Measurements from ENCODE around the gene OBI1.

DNA sequence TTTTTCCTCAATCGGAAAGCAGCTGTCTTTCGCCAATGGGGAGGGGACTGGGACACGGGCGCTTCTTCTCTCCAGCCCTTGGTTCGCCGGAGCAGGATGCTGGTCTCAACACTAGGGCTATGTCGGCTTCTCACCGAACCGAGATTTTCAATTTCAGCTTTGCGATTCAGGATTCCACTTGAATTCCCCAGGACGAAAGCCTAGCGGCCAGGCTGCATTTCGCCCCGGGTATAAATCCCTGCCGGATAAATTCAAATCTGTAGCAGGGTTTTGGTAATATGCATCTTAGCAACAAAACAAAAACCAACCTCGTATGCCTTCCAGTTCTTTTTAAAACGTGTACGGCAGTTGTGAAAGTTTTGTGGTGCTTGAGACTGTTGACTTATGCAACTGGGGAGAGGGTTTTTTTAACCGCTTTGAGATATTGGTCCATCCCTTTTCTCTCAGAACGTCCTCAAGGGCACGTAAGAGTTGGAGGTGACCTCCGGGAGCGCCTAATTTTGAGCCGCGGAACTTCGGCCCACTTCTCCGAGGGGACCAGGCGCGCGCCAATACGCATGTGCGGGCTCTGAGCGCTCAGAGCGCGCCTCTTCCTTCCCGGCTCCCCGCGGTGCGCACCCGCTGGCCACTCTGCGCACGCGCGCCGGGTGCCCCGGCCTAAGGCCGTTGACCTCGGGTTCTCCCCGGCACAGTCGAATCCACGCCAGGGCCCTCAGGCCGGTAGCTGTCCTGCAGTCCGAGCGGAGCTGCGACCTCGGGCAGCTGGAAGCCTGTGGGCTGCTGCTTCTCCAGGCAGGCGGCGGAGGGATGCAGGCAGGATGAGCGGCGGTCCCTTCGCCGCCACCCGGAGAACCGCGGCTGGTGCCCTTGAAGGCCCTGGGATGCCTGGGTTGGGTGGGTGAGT is 63.2 kb downstream of the OBI1 start:
- no peak for TF ChIP-seq EP300 (IDR thresholded peaks at IDR 0.05; ENCODE audit: low read length)
- TF ChIP-seq, protein P1, sequence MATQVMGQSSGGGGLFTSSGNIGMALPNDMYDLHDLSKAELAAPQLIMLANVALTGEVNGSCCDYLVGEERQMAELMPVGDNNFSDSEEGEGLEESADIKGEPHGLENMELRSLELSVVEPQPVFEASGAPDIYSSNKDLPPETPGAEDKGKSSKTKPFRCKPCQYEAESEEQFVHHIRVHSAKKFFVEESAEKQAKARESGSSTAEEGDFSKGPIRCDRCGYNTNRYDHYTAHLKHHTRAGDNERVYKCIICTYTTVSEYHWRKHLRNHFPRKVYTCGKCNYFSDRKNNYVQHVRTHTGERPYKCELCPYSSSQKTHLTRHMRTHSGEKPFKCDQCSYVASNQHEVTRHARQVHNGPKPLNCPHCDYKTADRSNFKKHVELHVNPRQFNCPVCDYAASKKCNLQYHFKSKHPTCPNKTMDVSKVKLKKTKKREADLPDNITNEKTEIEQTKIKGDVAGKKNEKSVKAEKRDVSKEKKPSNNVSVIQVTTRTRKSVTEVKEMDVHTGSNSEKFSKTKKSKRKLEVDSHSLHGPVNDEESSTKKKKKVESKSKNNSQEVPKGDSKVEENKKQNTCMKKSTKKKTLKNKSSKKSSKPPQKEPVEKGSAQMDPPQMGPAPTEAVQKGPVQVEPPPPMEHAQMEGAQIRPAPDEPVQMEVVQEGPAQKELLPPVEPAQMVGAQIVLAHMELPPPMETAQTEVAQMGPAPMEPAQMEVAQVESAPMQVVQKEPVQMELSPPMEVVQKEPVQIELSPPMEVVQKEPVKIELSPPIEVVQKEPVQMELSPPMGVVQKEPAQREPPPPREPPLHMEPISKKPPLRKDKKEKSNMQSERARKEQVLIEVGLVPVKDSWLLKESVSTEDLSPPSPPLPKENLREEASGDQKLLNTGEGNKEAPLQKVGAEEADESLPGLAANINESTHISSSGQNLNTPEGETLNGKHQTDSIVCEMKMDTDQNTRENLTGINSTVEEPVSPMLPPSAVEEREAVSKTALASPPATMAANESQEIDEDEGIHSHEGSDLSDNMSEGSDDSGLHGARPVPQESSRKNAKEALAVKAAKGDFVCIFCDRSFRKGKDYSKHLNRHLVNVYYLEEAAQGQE (IDR thresholded peaks at IDR 0.05; ENCODE audit: borderline replicate concordance), result no peak
- TF ChIP-seq, protein P1 (CRISPR knock-in tag; IDR thresholded peaks at IDR 0.05; ENCODE audit: low read depth), result no peak
- TF ChIP-seq POLR2B (IDR thresholded peaks at IDR 0.05; ENCODE audit: low read depth, partially characterized antibody), result no peak
- TF ChIP-seq, protein P2, sequence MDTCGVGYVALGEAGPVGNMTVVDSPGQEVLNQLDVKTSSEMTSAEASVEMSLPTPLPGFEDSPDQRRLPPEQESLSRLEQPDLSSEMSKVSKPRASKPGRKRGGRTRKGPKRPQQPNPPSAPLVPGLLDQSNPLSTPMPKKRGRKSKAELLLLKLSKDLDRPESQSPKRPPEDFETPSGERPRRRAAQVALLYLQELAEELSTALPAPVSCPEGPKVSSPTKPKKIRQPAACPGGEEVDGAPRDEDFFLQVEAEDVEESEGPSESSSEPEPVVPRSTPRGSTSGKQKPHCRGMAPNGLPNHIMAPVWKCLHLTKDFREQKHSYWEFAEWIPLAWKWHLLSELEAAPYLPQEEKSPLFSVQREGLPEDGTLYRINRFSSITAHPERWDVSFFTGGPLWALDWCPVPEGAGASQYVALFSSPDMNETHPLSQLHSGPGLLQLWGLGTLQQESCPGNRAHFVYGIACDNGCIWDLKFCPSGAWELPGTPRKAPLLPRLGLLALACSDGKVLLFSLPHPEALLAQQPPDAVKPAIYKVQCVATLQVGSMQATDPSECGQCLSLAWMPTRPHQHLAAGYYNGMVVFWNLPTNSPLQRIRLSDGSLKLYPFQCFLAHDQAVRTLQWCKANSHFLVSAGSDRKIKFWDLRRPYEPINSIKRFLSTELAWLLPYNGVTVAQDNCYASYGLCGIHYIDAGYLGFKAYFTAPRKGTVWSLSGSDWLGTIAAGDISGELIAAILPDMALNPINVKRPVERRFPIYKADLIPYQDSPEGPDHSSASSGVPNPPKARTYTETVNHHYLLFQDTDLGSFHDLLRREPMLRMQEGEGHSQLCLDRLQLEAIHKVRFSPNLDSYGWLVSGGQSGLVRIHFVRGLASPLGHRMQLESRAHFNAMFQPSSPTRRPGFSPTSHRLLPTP (IDR thresholded peaks at IDR 0.05; ENCODE audit: borderline replicate concordance, extremely low read depth, insufficient read length), result no peak
- TF ChIP-seq, protein P3, sequence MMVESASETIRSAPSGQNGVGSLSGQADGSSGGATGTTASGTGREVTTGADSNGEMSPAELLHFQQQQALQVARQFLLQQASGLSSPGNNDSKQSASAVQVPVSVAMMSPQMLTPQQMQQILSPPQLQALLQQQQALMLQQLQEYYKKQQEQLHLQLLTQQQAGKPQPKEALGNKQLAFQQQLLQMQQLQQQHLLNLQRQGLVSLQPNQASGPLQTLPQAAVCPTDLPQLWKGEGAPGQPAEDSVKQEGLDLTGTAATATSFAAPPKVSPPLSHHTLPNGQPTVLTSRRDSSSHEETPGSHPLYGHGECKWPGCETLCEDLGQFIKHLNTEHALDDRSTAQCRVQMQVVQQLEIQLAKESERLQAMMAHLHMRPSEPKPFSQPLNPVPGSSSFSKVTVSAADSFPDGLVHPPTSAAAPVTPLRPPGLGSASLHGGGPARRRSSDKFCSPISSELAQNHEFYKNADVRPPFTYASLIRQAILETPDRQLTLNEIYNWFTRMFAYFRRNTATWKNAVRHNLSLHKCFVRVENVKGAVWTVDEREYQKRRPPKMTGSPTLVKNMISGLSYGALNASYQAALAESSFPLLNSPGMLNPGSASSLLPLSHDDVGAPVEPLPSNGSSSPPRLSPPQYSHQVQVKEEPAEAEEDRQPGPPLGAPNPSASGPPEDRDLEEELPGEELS (CRISPR knock-in tag; IDR thresholded peaks at IDR 0.05; ENCODE audit: borderline replicate concordance), result no peak

Measured in K562 (cell line).